NCI-H1092 (cell line): Measurements from ENCODE around the gene MRPL49.
A peak's percentile ranks its signal among the peaks of the same experiment; 100 is the strongest.
"Not testable (repeated sequence)": the region's sequence is repeated elsewhere in the genome, so short reads cannot be mapped to it uniquely, and the experiment has no call there.

ENCODE experiments used
- DNase-seq: peaks from one replicate; lab custom pipeline; 2025; lab: John Stamatoyannopoulos, UW

MRPL49 gene

DNA sequence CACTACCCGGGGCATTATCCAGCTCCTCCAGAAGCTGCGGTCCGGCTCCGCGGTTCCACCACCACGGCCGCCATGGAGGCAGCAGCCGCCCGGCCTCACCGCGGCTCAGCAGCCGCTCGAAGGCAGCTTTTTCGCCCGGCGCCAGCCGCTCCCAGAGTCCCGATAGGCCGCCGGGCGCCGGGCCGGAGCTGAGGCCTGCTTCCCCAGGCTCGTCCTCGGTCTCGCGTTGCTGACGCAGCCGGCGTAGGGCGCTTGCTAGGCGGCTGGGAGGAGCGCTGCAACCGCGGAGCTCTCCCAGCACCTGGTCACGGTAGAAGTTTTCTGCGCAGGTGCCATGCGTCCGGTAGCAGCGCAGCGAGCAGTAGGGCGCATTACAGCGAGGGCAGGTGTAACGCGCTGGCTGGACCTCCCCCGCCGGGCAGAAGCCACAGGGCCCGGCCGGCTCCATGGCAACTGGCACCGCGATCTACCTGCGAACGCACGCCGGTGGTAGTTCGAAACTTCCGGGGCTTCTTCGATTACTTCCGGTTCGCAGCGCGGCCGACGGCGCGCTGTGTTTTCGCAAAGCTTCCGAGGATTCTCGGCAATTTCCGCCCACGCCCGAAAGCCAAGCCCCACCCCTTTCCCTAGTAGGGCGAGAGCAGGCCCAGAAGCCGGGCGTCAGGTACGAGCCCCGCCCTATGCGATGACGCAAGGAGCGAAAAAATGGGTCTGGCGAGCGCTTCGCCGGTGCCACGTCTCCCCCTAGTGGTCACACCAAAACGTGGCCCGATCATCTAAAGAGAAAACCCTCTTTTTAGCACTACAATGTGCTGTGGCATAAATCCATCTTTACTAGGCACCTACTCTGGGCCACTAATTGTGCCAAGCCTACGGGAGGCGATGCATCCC, 4.7 kb upstream of the MRPL49 start, which contains the start of gene ZNHIT2:
TSS of gene ZNHIT2 (minus strand) at position 496 of the 891 bp plus-strand sequence. CDS start at position 448, 48 bp downstream.
- peak; percentile 100 for DNase-seq

DNA sequence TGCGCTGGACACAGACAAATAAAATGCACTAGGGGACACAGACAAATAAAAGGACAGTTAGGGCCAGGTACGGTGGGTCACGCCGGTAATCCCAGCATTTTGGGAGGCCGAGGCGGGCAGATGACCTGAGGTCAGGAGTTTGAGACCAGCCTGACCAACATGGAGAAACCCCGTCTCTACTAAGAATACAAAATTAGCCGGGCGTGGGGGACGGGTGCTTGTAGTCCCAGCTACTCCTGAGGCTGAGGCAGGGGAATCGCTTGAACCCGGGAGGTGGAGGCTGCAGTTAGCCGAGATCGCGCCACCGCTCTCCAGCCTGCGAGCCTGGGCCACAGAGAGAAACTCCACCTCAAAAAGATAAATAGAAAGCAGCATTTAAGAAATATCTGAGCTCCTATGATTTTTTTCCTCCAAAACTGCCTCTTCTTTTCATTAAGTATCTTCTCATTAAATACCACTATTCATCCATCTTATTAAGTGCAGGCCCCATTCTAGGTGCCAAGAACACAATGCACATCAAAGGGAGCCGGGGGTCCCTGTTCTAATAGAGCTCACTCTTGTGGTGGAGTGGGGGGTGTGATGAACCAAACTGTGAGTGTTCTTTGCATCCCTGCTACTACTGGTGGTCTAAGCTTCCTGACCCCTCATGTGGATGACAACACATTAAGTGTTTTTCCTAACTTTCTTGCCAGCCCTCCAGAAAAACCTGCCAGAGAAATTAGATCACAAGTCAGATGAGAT, 3.9 kb upstream of the MRPL49 start:
- DNase-seq = no peak

DNA sequence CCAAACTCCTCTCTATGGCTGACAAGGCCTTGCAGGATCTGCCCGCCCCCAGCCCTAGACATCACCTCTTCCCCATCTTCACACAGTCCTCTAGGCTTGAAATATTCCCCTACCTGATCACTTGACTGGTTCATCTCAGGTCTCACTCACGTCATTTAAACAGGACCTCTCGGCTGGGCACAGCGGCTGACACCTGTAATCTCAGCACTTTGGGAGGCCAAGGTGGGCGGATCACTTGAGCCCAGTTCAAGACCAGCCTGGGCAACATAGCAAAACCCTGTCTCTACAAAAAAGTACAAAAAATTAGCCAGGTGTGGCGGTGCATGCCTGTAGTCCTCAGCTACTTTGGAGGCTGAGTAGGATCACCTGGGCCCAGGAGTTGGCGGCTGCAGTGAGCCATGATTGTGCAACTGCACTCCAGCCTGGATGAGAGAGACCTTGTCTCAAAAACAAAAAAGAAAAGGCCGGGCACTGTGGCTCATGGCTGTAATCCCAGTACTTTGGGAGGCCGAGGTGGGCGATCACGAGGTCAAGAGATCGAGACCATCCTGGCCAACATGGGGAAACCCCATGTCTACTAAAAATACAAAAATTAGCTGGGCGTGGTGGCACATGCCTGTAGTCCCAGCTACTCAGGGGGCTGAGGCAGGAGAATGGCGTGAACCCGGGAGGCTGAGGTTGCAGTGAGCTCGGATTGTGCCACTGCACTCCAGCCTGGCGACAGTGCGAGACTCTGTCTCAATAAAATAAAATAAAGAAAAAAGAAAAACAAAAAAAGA, 3.0 kb upstream of the MRPL49 start:
- not testable (repeated sequence) for DNase-seq

DNA sequence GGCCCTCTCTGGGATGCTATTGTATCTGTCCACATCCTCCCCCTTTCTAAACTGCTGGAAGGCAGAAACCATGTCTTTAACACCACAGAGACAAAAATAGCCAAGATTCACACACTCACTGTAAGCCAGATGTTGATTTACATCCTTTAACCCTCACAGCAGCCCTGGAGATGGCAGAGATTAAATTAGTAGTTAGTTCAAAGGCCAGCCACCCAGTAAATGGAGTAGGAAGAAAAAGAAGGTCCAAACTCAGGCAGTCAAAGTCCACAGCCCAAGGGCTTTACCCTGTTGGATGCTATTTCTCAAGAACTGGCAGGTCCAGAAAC, 2.5 kb upstream of the MRPL49 start:
- no peak for DNase-seq

DNA sequence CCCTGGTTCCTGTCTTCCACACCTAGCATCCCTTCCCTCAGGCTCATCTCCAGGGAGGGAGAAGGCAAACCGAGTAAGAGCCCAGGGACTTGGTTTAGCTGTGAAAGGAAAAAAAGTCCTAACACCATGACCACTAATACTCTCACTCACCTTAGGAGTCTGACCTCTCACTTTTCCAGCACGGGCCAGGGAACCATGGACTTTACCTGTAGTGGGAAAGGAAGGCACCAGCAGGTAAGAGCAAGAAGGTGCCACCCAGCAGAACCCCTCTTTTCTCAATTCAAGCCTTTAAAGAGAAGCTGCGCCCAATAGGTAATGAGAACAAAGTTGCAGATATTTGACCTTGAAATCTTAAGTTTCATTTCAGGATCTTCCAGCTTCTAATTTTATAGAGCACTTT, 1.3 kb upstream of the MRPL49 start:
- no peak for DNase-seq

DNA sequence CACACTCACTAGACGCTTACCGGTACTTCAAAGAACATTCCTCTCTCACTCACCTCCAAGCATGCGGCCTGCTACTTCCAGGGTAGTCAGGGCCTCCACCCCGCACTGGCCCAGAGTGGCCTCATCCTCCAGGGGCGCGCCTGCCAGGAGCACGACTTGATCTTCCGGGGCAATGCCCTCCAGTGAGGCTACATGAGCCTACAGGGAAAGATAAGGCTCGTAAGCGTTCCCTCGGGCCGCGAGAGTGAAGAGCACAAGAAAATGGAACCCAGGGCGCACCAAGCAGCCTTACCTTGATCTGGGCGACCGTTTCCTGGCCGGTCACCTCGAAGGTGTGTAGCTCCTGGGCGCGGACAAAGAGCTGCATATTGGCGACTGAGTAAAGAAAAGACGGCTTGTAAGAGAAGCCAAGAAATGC, 665 bp upstream of the MRPL49 start:
- no peak for DNase-seq

DNA sequence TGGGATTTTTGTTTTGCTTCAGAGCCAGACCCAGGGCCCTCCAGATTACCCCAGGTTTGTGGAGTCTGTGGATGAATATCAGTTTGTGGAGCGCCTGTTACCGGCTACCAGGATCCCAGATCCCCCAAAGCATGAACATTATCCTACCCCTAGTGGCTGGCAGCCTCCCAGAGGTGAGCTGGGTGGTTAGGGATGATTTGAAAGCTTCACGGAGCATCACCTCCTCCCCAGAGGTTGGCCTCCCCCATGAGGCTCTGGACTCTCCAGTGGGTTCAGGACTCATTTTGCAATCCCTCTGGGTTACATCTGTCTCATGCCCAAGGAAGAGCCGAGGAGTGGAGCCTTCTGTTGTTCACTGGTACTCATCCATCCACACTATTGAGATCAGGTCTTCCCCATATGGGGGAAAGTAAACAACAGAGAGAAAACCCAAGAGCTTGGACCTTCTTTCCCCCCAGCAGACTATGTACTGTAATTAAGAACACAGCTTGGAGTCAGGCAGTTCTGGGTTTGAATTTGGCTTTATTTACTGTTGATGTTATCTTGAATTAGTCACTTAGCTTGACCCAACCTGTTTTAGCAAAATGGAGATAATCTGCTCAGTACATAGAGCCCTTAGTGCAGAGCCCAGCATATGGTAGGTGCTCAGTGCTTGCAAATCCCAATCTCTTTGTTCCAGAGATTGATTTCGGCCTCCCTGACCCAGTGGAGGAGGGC, 2.5 kb downstream of the MRPL49 start:
- DNase-seq = no peak

DNA sequence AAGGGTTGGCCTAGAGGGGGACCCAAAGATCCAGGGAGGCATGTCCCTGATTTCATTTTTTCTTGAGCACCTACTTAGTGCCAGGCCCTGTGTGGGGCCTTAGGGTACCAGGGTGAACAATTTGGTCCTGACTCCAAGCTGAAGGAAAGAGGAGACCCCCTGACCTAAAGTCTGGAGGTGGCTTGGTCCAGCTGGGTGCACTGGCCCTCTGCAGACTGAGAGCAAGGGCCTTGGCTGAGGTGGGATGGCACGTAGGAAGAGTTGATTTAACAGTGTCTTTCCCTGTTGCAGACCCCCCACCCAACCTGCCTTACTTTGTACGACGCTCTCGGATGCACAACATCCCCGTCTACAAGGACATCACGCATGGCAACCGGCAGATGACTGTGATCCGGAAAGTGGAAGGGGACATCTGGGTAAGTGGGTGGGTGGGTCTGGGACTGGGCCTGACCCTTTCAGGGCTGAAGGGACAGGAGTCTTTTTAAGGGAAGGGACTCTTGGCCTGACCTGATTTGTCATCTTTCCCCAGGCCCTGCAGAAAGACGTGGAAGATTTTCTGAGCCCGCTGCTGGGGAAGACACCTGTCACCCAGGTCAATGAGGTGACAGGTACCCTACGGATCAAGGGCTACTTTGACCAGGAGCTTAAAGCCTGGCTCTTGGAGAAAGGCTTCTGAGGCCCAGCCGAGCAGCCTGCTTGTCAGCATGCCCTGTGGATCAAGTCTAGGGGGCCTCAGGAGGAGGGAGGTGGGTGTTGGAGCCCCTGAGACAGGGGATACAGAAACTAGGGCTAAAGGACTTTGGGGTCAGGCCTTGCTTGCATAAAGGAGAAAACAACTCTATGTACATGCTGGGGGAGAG, 3.3 kb downstream of the MRPL49 start:
- no peak for DNase-seq

DNA sequence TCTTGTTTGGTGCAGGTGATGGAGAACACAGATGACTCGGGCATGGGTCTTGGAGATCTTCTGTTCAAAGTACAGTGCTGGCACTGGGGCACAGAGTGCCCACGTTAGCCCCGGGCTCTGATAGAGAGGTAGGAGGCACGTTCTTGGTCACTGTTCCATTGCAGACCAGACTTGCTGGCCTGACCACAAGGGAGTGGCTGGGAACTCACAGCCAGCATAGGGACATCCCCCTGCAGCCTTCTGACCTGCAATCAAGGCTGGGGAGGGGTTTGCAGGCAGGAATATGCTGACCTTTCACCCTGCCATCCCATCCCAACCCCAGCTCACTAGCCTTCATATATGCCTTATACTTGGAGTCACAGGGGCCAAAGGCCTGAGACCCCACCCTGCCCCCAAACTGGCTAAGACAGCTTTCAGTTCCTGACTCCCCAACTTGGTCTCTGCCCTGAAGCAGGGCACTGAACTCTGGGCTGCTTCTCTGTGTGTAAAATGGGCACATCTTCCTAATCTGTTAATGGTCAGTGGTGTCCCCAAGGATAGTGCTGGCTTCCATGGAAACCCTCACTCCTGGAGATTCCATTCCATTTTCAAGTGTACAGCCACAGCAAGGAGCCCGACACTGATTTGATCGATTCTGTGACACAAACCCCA, 4.6 kb downstream of the MRPL49 start:
- DNase-seq = no peak

DNA sequence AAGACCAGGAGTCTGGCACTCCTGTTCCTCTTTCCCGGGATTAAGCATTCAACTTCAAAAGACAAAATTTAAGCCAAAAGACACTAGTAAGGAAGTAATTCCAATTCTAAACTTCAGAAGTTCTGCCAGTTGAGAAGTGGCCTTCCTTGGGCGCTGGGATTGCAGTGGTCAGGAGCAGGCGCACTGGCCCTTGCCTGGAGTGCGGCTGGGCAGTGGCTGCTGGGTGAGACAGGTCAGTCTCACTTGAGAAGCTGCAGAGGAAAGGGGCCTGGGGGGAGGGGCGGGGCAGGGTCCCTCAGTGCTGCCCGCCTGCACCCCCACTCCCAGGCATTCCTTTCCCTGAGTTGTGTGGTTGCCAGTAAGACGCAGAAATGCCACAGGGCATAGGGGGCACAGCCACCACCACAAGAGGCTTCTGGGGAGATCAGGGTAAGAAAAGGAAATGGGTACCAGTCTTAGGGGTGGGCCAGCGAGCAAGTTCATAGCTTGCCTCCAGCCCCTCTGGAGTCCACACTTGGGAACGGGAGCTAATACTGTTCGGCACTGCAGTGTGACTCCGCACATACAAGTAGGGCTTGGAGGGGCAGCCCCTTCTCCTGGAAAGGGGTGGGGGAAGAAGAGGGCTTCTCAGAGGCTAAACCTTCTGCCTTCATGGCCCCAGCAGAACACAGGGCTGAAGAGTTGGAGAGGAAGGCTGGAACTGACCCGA, 5.5 kb downstream of the MRPL49 start:
- DNase-seq = no peak

DNA sequence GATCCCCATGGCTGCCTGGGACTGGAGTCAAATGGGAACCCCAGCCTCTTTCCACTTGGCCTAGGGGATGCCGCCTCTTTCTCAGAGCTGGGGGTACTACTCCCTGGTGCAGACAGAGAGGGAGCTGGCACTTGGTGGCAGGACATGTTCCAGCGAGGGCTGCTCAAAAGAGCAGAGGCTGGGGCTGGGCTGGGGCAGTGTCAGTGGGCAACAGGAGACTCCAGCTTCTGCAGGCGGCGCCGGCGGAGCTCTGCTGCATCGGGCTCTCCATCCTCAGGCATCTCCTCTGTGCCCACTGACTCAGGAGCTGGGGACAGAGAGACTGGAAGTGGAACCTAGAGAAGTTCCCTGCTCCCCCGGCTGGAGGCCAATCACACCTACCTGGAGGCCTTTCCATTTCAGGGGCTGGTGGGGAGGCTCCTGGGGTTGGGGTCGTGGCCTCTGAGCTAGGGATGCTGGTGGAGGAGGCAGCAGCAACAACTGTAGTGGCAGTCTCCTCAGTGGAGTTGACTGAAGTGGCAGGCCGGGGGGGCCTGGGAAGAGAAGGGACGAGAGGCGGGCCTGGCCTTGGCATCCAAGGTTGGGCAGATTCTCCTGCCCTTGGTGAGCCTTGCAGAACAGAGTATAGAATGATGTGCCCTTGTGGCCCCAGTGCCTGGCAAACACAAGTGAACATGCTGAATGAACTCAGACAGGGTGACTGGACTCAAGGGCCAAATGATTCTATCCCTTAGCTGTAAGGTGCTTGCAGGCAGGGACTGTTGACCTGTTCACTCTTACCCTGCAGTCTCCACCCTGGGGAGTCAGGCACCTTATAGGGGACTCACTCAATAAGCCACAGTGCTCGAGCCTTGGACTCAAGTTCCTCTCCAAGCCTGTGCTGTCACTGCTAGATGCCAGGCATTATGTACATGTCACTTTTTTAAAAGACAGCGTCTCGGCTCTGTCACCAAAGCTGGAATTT, 6.3 kb downstream of the MRPL49 start:
- no peak for DNase-seq

DNA sequence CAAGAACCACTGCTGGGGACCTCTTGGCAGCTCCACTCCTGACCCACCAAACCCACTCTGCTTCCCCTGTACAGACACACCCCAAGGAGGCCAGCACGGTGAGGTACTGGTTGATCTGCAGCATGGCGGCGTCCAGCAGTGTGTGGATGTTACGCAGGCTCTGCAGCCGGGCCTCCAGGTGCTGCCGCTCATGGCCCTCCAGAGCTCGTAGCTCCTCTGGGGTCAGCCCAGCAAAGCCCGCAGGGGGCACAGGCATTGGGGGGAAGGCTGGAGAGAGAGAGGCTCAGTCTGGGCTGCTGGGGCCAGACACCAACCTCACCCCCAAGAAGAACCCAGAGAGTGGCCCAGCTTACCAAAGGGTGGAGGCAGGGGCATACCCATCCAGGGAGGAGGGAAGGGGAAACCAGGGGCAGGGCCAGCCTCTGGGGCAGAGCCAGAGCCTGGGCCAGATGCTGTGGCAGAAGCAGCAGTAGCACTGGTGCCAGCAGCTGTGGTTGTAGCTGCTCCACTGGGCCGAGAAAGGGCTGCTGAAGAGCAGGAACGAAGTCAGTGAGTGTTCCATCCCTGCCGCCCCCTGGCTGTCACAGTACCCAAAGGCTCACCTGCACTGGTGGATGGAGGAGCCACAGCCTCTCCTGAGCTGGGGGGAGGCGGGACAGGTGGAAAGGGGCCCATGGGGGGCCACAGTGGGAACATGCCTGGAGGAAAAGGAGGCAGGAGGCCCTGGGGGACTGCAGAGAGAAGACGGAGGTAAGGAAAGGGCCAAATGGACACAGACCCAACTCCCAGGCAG, 7.7 kb downstream of the MRPL49 start:
- no peak for DNase-seq

DNA sequence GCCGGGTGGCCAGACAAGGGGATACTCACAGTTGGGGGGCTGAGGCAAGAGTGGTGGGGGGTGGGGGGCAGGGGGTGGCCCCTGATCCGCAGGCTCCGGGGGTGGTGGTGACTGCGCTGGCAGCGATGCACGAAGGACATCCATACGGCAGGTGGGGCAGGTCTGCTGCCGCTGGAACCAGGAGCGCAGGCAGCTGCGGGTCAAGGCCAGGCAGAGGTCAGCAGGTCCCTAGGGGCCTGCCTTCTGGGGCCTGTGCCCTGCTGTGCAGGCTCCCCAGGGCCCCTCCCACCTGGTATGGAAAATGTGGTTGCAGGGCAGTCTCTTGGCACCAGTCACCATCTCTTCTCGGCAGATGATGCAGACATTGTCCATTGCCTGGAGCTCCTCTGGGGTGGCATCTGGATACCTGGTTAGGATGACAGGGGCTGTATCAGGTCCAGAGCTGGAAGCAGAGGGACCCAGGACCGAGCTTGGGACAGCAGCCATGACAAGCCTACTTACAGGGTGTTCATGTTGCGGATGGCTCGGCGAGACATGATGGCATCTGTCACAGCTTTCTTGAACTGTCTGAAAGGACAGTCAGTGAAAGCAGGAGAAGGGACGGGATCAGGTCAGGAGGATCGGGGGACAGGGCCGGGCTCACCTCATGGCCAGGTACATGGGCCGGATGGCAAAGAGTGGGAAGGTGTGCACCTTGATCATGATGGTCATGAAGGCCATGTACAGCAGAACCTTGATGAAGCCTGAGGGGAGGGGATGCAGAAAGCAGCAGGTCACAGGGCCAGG, 8.7 kb downstream of the MRPL49 start:
- no peak for DNase-seq

DNA sequence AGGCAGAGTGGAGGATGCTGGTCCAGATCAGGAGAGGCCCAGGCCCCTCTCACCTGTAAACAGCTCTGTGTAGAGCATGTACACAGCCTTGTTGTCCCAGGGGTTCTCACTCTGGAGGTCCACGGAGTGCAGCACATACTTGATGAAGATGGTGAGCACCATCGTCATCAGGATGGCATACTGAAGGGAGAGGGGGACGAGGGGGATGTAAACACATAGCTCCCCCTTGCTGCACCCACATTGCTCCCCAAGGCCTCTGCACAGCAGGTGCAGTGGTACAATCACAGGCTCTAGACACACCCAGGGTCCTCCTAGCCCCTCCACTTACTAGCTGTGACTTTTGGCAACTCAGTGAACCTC, 9.3 kb downstream of the MRPL49 start:
- no peak for DNase-seq

DNA sequence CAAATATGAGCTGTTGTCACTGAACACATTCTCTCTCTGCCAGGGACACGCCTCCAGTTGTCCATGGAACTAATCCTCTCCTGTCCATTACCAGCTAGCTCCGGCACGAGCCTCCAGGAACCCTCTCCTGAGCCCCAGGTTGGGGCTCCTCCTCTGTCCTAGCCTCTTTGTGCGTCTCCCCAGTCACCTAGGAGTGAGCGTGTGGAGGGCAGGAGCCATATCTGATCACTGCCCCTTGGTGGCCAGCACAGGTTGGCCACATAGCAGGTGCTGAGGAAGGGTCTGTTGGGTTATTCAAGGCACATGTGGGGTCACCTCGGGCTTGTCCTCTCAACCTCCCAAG, 9.7 kb downstream of the MRPL49 start:
- no peak for DNase-seq

DNA sequence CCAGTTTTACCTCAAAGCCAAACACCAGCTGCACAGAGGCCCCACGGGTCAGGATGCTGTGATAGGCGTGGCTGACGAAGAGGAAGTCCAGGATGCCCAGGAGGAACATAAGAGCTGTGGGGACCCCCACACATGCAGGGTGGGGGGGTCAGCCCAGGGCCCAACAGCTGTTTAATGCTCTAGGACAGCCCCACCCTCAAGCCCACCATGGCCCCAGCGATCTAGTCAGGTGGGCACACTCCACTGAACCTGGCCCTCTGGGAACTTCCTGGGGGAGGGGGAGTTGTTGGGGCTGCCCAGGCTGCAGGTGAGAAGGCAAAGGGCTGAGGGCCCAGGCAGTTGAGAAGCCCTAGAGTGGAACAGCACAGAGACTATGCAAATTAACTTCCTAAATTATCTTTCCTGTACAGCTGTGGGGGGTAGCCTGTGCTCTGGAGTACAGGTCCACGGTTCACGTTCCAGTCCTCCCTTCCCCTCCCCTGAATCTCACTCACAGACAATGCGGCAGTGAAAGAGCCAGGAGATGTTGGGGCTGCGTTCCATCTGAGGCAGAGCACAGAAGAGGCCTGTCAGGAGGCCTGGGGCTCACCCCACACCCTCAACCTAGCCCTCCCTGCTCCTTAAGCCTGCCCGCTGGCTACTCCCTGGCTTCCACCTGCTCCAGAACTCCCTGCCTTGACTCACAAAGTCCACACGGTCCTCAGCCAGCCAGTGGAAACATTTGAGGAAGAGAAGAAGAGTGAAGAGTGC, 10.3 kb downstream of the MRPL49 start:
- DNase-seq = no peak
